Left ventricle myocardium inferior (tissue), 1 donor: ENCODE data around the gene TNNC1. TPM values are rescaled to one million over a fixed set of nuclear protein-coding genes. Genes with fewer than 3 reads are reported as not detected.

Experiments used
- DNase-seq: peaks from one replicate; pipeline ENCODE4 v3.0.0-alpha.2; 2020
- H3K27ac ChIP-seq: fragments of 200-600 bp; replicated peaks from 2 replicates; pipeline ENCODE4 v1.8.0; 2021
- H3K27me3 ChIP-seq: fragments of 200-600 bp; 2 replicates; pipeline ENCODE4 v1.8.0; 2021; ENCODE audit warnings: low read depth
- H3K36me3 ChIP-seq: fragments of 200-600 bp; 2 replicates; pipeline ENCODE4 v1.8.0; 2021
- H3K4me1 ChIP-seq: fragments of 200-600 bp; 2 replicates; pipeline ENCODE4 v1.8.0; 2021
- H3K4me3 ChIP-seq: fragments of 200-600 bp; 2 replicates; pipeline ENCODE4 v1.8.0; 2021; ENCODE audit warnings: mild to moderate bottlenecking, moderate library complexity
- H3K9me3 ChIP-seq: fragments of 200-600 bp; replicated peaks from 2 replicates; pipeline ENCODE4 v1.8.0; 2021
- CTCF ChIP-seq: fragments of 200-600 bp; IDR thresholded peaks from 2 replicates; pipeline ENCODE4 v1.8.0; 2021; ENCODE audit warnings: antibody characterized with exemption, mild to moderate bottlenecking, borderline replicate concordance
- intact Hi-C: fragments of 100-400 bp; cut with micrococcal nuclease; formaldehyde crosslinking; loops from one replicate; pipeline ENCODE4 v1.11.0; 2022
- total RNA-seq: library from RNA; stranded (reverse); fragmentation: NEBNext Ultra II Directional; extraction: Animal tissue kit (Norgen Biotek cat#: 25700); gene quantifications from one replicate; pipeline ENCODE4 v1.2.1, GENCODE V29; 2021
- donor health status: DM: no; HTN: yes; CAD: no; lungs with severe emphysema.

Gene TNNC1
- total RNA-seq, 1 donor from 2014 or later = 8,962 TPM

- intact Hi-C loops = no loop called here
- H3K27ac ChIP-seq = no peak overlapping the region
- H3K4me3 ChIP-seq = no peak overlapping the region
- TF ChIP-seq CTCF = no peak
- DNase-seq = peak; percentile 9
- no peaks in the 10 kb centered on the region for H3K27me3 ChIP-seq
- H3K4me1 ChIP-seq = peaks cover 21% of the 10 kb centered on the region
- H3K9me3 ChIP-seq = no peaks in the 10 kb centered on the region
- H3K36me3 ChIP-seq = peaks cover 65% of the 10 kb centered on the region
Observed at GRCh38 chr3:52402101-52402521, 51.7 kb downstream of the TNNC1 start.

GRCh38 chr3:52401551-52401950, 52.3 kb downstream of the TNNC1 start:
- DNase-seq = peak; percentile 8

More at GRCh38 chr3:52401551-52401950, 52.3 kb downstream of the TNNC1 start:
- Histone ChIP-seq H3K4me1 (peaks cover 21% of the 10 kb centered on the region), H3K9me3 (no peaks in the 10 kb centered on the region), H3K36me3 (peaks cover 60% of the 10 kb centered on the region), H3K27me3 (no peaks in the 10 kb centered on the region), H3K4me3 (no peak overlapping the region), H3K27ac (no peak overlapping the region)
- no peak for TF ChIP-seq CTCF
- intact Hi-C loops = no loop called here

Other genes starting within 250 kb of the TNNC1 start
- 0.66 TPM for gene TLR9, start 228.4 kb downstream of the TNNC1 start, total RNA-seq
- 115 TPM for gene TWF2, start 214.9 kb downstream of the TNNC1 start, total RNA-seq
- gene PPM1M, start 208.3 kb downstream of the TNNC1 start, total RNA-seq = 9.2 TPM
- gene WDR82, start 175.4 kb downstream of the TNNC1 start, total RNA-seq = 61.6 TPM
- gene GLYCTK, start 166.2 kb downstream of the TNNC1 start, total RNA-seq = 4.0 TPM
- 2.2 TPM for gene DNAH1, start 137.7 kb downstream of the TNNC1 start, total RNA-seq
- 54.2 TPM for gene BAP1, start 44.0 kb downstream of the TNNC1 start, total RNA-seq
- gene PHF7, start 43.4 kb downstream of the TNNC1 start, total RNA-seq = 16.8 TPM
- gene SEMA3G, start 8.9 kb downstream of the TNNC1 start, total RNA-seq = 9.2 TPM
- gene NISCH, start 1.6 kb upstream of the TNNC1 start, total RNA-seq = 44.3 TPM
- gene STAB1, start 41.3 kb upstream of the TNNC1 start, total RNA-seq = 67.2 TPM
- 69.3 TPM for gene NT5DC2, start 79.8 kb upstream of the TNNC1 start, total RNA-seq
- gene UQCC5, start 82.6 kb upstream of the TNNC1 start, total RNA-seq = 65.8 TPM
- gene PBRM1, start 231.9 kb upstream of the TNNC1 start, total RNA-seq = 52.3 TPM
- 26.8 TPM for gene GNL3, start 232.0 kb upstream of the TNNC1 start, total RNA-seq